Measurements from ENCODE around the gene IL1B. TPM values are rescaled to one million over a fixed set of nuclear protein-coding genes. Genes with fewer than 3 reads are reported as not detected.

Gene IL1B
- total RNA-seq, 2 donors from 2014 or later = not detected

- no peak for DNase-seq (ENCODE audit: low spot score)
- intact Hi-C loops (cut with DNase I) = no loop called here
- TF ChIP-seq POLR2A (IDR thresholded peaks at IDR 0.05) = no peak
- TF ChIP-seq POLR2AphosphoS5 (IDR thresholded peaks at IDR 0.05) = no peak
- TF ChIP-seq CTCF (IDR thresholded peaks at IDR 0.05) = no peak
- no peaks in the 10 kb centered on the region for H3K9me3 ChIP-seq
- no peak overlapping the region for H3K4me3 ChIP-seq
- H3K27me3 ChIP-seq (replicated peaks; ENCODE audit: insufficient read depth) = no peaks in the 10 kb centered on the region
- no peaks in the 10 kb centered on the region for H3K4me1 ChIP-seq (replicated peaks)
- 100% methylated on average over 3 of the region's 3 CpGs for WGBS
- H3K27ac ChIP-seq = no peak overlapping the region
- H3K36me3 ChIP-seq = no peaks in the 10 kb centered on the region
Measured at GRCh38 chr2:112791019-112791418, 45.6 kb downstream of the IL1B start.

DNA sequence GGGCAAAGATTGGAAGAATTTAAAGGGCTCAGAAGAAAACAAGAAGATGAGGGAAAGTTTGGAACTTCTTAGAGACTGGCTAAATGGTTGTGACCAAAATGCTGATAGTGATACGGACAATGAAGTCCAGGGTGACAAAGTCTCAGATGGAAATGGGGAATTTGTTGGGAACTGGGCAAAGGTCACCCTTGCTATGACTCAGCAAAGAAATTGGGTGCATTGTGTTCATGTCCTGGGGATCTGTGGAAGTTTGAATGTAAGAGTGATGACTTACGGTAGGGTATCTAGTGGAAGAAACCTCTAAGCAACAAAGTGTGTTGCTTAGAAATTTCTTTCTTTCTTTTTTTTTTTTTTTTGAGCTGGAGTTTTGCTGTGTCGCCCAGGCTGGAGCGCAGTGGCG, 46.3 kb downstream of the IL1B start:
- Histone ChIP-seq H3K9me3 (no peaks in the 10 kb centered on the region), H3K27ac (no peak overlapping the region), H3K4me1 (replicated peaks) (no peaks in the 10 kb centered on the region), H3K27me3 (replicated peaks; ENCODE audit: insufficient read depth) (no peaks in the 10 kb centered on the region), H3K36me3 (no peaks in the 10 kb centered on the region), H3K4me3 (no peak overlapping the region)
- WGBS = 98% methylated on average over 5 of the region's 5 CpGs
- TF ChIP-seq POLR2AphosphoS5 (IDR thresholded peaks at IDR 0.05) (no peak), POLR2A (IDR thresholded peaks at IDR 0.05) (no peak), CTCF (IDR thresholded peaks at IDR 0.05) (no peak)
- no peak for DNase-seq (ENCODE audit: low spot score)
- intact Hi-C loops (cut with DNase I) = no loop called here

- Histone ChIP-seq H3K36me3 (no peaks in the 10 kb centered on the region), H3K4me1 (replicated peaks) (no peaks in the 10 kb centered on the region), H3K27me3 (replicated peaks; ENCODE audit: insufficient read depth) (no peaks in the 10 kb centered on the region), H3K9me3 (no peaks in the 10 kb centered on the region), H3K27ac (no peak overlapping the region), H3K4me3 (no peak overlapping the region)
- no peak for DNase-seq (ENCODE audit: low spot score)
- TF ChIP-seq CTCF (IDR thresholded peaks at IDR 0.05) (no peak), POLR2AphosphoS5 (IDR thresholded peaks at IDR 0.05) (no peak), POLR2A (IDR thresholded peaks at IDR 0.05) (no peak)
- intact Hi-C loops (cut with DNase I) = no loop called here
- 90% methylated on average over 1 of the region's 1 CpG for WGBS
Measured at GRCh38 chr2:112789186-112789585, 47.4 kb downstream of the IL1B start.

GRCh38 chr2:112788653-112789052, 47.9 kb downstream of the IL1B start:
- TF ChIP-seq CTCF (IDR thresholded peaks at IDR 0.05) (no peak), POLR2A (IDR thresholded peaks at IDR 0.05) (no peak), POLR2AphosphoS5 (IDR thresholded peaks at IDR 0.05) (no peak)
- Histone ChIP-seq H3K27me3 (replicated peaks; ENCODE audit: insufficient read depth) (no peaks in the 10 kb centered on the region), H3K4me3 (no peak overlapping the region), H3K4me1 (replicated peaks) (no peaks in the 10 kb centered on the region), H3K27ac (no peak overlapping the region), H3K9me3 (no peaks in the 10 kb centered on the region), H3K36me3 (no peaks in the 10 kb centered on the region)
- DNase-seq (ENCODE audit: low spot score) = no peak
- 88% methylated on average over 3 of the region's 3 CpGs for WGBS
- intact Hi-C loops (cut with DNase I) = no loop called here

GRCh38 chr2:112787729-112788393, 48.7 kb downstream of the IL1B start:
- no peaks in the 10 kb centered on the region for H3K27me3 ChIP-seq (replicated peaks; ENCODE audit: insufficient read depth)
- intact Hi-C loops (cut with DNase I) = no loop called here
- no peaks in the 10 kb centered on the region for H3K36me3 ChIP-seq
- 94% methylated on average over 4 of the region's 4 CpGs for WGBS
- no peak for DNase-seq (ENCODE audit: low spot score)
- H3K27ac ChIP-seq = no peak overlapping the region
- no peaks in the 10 kb centered on the region for H3K9me3 ChIP-seq
- H3K4me3 ChIP-seq = no peak overlapping the region
- no peak for TF ChIP-seq POLR2A (IDR thresholded peaks at IDR 0.05)
- no peak for TF ChIP-seq POLR2AphosphoS5 (IDR thresholded peaks at IDR 0.05)
- no peak for TF ChIP-seq CTCF (IDR thresholded peaks at IDR 0.05)
- no peaks in the 10 kb centered on the region for H3K4me1 ChIP-seq (replicated peaks)
